ENCODE measurements around the gene ZBTB16. TPM values are rescaled to one million over a fixed set of nuclear protein-coding genes. Genes with fewer than 3 reads are reported as not detected.

ZBTB16 gene
- total RNA-seq, 2 donors from 2014 or later = 2.0 to 13.7 TPM

DNA sequence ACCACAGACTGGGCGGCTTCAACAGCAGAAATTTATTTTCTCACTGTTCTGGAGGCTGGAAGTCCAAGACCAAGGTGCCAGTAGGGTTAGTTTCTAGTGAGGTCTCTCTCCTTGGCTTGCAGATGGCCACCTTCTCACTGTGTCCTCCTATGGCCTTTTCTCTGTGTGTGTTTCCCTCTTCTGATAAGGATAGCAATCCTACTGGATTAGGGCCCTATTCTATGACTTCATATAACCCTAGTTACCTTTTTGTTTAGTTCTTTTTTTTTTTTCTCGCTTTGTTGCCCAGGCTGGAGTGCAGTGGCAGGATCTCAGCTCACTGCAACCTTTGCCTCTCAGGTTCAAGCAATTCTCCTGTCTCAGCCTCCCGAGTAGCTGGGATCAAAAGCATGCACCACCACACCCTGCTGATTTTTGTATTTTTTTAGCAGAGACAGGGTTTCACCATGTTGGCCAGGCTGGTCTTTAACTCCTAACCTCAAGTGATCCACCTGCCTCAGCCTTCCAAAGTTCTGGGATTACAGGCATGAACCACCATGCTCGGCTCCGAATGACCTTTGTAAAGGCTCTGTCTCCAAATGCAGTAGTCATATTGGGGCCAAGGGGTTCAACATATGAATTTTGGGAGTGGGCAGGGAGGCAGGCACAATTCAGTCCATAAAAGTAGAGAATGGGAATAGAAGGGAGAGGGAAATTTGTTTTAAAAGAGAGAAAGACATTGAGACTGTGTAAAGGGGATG, 211.2 kb downstream of the ZBTB16 start:
- H3K4me1 ChIP-seq = no peaks in the 10 kb centered on the region
- no peak for TF ChIP-seq CTCF (IDR thresholded peaks at IDR 0.05)
- H3K27ac ChIP-seq = no peak overlapping the region
- H3K36me3 ChIP-seq = no peaks in the 10 kb centered on the region
- intact Hi-C loops (cut with DNase I) = no loop called here
- H3K9ac ChIP-seq (ENCODE audit: low read depth in 2 of 2, low read length in 2 of 2) = no peak overlapping the region
- no peaks in the 10 kb centered on the region for H3K9me3 ChIP-seq
- no peaks in the 10 kb centered on the region for H3K27me3 ChIP-seq
- no peak for DNase-seq
- H3K4me3 ChIP-seq = no peak overlapping the region

- intact Hi-C loops (cut with DNase I) = no loop called here
- no peak for DNase-seq
- Histone ChIP-seq H3K9ac (ENCODE audit: low read depth in 2 of 2, low read length in 2 of 2) (no peak overlapping the region), H3K27me3 (no peaks in the 10 kb centered on the region), H3K4me1 (no peaks in the 10 kb centered on the region), H3K9me3 (no peaks in the 10 kb centered on the region), H3K27ac (no peak overlapping the region), H3K36me3 (no peaks in the 10 kb centered on the region), H3K4me3 (no peak overlapping the region)
- TF ChIP-seq CTCF (IDR thresholded peaks at IDR 0.05) = no peak
Measured at GRCh38 chr11:114271316-114271715, 211.8 kb downstream of the ZBTB16 start.

DNA sequence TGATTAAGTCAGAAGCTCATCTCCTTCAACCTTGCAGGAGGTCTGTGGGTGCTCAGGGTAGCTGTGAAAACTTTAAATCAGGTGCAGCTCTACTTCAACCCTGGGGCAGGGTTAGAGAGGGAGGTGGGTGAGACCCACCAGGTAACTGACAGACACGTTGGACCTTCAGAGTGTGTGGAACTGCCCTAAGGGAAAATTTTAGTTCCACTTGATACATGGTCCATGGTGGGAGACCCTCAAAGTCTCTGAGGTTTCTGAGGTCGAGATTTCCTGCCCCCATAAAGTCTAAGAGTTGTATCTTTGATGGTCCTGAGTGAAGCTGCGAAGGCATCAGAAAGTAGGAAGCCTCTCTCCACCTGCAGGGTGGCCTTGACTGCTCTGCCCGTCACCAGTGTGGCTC, 212.8 kb downstream of the ZBTB16 start:
- no peak overlapping the region for H3K9ac ChIP-seq (ENCODE audit: low read depth in 2 of 2, low read length in 2 of 2)
- no peaks in the 10 kb centered on the region for H3K27me3 ChIP-seq
- no peak for TF ChIP-seq CTCF (IDR thresholded peaks at IDR 0.05)
- H3K9me3 ChIP-seq = no peaks in the 10 kb centered on the region
- no peaks in the 10 kb centered on the region for H3K36me3 ChIP-seq
- no peak for DNase-seq
- no peak overlapping the region for H3K27ac ChIP-seq
- no peaks in the 10 kb centered on the region for H3K4me1 ChIP-seq
- intact Hi-C loops (cut with DNase I) = no loop called here
- H3K4me3 ChIP-seq = no peak overlapping the region

DNA sequence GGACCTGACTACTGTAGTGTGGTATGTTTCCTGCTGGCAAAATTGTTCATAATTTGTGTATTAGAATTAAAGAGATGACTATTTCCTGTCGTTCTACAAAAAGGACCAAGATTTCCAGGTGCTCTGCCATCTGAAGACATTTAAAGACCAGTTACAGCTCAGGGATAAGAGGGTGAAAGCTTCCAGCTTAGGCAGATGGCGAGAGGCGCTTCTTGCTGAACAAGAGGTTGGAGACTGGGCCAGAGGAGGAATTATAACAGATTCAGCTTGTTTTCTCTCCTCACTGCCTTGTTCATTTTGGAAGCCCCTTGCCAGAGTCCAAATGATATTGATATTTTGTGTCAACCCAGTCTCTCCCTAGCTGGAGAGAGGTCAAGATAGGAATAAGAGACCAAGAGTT, 213.6 kb downstream of the ZBTB16 start:
- no peak for DNase-seq
- Histone ChIP-seq H3K27ac (no peak overlapping the region), H3K36me3 (no peaks in the 10 kb centered on the region), H3K4me1 (no peaks in the 10 kb centered on the region), H3K9me3 (no peaks in the 10 kb centered on the region), H3K9ac (ENCODE audit: low read depth in 2 of 2, low read length in 2 of 2) (no peak overlapping the region), H3K27me3 (no peaks in the 10 kb centered on the region), H3K4me3 (no peak overlapping the region)
- TF ChIP-seq CTCF (IDR thresholded peaks at IDR 0.05) = no peak
- intact Hi-C loops (cut with DNase I) = no loop called here

DNA sequence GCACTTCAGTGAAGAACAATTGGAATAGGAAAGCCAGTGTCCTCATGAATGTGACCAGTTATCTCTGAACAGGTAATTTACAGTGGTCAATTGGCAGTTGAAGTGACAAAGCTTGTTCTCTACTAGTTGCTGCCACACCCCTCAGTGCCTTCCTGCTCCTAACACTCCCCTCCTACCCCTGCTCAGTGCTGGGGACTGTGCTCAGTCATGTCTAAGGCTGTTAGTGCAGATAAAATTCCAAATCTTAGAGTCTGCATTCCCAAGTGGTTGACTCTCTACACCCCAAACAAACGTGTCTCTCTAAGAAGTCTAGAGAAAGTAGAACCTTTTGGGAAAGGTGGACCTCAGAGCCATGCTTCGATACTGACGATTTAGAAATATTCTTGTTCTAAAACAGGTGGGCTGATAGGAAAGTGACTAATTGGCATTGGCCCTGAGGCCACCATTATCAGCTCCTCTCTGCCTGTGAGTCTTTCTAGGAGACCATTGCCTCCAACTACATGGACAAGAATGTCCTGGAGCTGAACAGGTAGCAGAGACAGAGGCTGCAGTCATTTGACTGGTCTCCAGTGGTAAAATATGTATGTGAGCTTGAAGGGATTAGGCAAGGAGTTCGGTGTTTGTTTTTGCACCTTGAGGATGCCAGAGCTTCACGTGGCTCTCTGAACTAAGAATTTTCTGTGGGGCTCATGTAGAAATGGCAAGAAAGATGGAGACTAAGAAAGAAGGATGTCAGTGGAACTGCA, 214.6 kb downstream of the ZBTB16 start:
- DNase-seq = no peak
- no peak overlapping the region for H3K9ac ChIP-seq (ENCODE audit: low read depth in 2 of 2, low read length in 2 of 2)

More for the DNA sequence above, 214.6 kb downstream of the ZBTB16 start:
- intact Hi-C loops (cut with DNase I) = no loop called here
- Histone ChIP-seq H3K27ac (no peak overlapping the region), H3K36me3 (no peaks in the 10 kb centered on the region), H3K9me3 (no peaks in the 10 kb centered on the region), H3K4me3 (no peak overlapping the region), H3K4me1 (no peaks in the 10 kb centered on the region), H3K27me3 (no peaks in the 10 kb centered on the region)
- no peak for TF ChIP-seq CTCF (IDR thresholded peaks at IDR 0.05)
